Measurements from ENCODE around the gene MTF2. TPM values are rescaled to one million over a fixed set of nuclear protein-coding genes. Genes with fewer than 3 reads are reported as not detected.

MTF2 gene
- total RNA-seq, 4 donors from 2014 or later = 7.1 to 13.4 (median 9.9) TPM

DNA sequence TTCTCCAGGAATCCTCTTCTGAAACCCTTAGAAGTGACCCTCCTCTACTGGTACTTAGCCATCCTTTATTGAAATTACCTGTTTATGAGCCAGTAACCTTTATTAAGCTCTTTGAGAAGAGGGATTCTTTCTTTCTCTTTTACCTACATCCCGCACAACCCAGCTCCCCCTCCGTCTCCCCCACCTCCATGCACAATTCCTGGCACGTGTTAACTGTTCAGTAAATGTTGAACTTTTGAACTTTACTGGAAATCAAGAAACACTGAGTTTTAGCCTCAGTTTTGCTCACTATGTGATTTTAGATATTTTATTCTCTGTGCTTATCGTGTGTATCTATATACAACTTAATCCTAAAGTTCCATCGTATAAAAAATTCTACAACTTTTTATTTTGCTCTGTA, 99.3 kb downstream of the MTF2 start:
- Histone ChIP-seq H3K27me3 (no peaks in the 10 kb centered on the region), H3K4me1 (peaks cover 22 to 59% (median 47%) of the 10 kb centered on the region in 4 donors), H3K27ac (replicated peaks in 1 of 4) (peak overlapping the region in 3 of 4 donors; percentile 99 to 100 (median 100)), H3K9me3 (no peaks in the 10 kb centered on the region), H3K36me3 (peaks cover 0 to 9% (median 0%) of the 10 kb centered on the region in 4 donors), H3K4me3 (peak overlapping the region; percentile 72 to 93 (median 87))
- no peak for DNase-seq (ENCODE audit: extremely low spot score)
- intact Hi-C loops (cut with DNase I) = no loop called here
- WGBS = 32% methylated on average over 5 of the region's 5 CpGs
- TF ChIP-seq POLR2AphosphoS5 (IDR thresholded peaks at IDR 0.05) = no peak
- TF ChIP-seq, protein P1, sequence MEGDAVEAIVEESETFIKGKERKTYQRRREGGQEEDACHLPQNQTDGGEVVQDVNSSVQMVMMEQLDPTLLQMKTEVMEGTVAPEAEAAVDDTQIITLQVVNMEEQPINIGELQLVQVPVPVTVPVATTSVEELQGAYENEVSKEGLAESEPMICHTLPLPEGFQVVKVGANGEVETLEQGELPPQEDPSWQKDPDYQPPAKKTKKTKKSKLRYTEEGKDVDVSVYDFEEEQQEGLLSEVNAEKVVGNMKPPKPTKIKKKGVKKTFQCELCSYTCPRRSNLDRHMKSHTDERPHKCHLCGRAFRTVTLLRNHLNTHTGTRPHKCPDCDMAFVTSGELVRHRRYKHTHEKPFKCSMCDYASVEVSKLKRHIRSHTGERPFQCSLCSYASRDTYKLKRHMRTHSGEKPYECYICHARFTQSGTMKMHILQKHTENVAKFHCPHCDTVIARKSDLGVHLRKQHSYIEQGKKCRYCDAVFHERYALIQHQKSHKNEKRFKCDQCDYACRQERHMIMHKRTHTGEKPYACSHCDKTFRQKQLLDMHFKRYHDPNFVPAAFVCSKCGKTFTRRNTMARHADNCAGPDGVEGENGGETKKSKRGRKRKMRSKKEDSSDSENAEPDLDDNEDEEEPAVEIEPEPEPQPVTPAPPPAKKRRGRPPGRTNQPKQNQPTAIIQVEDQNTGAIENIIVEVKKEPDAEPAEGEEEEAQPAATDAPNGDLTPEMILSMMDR (IDR thresholded peaks at IDR 0.05) = no peak
- TF ChIP-seq EP300 (IDR thresholded peaks at IDR 0.05) = no peak
- no peak for TF ChIP-seq POLR2A (IDR thresholded peaks at IDR 0.05; ENCODE audit: low read depth)

GRCh38 chr1:93179886-93180722, 101.0 kb downstream of the MTF2 start, which contains the start of gene TMED5:
Gene TMED5 (minus strand): TSS chr1:93180413. CDS start chr1:93180242, 171 bp downstream.
- DNase-seq (ENCODE audit: extremely low spot score) = peak; percentile 99
- peak; percentile 87 for TF ChIP-seq POLR2A (IDR thresholded peaks at IDR 0.05; ENCODE audit: low read depth)
- no peak for TF ChIP-seq EP300 (IDR thresholded peaks at IDR 0.05)
- TF ChIP-seq POLR2AphosphoS5 (IDR thresholded peaks at IDR 0.05) = peak; percentile 88 to 99
- TF ChIP-seq, protein P1 (IDR thresholded peaks at IDR 0.05) = peak in 2 of 3 experiments; percentile 37 to 38
- Histone ChIP-seq H3K4me3 (peak within 1 kb of the TSS; percentile 72 to 93 (median 87)), H3K27ac (replicated peaks in 1 of 4) (peak within 1 kb of the TSS; percentile 95 to 100 (median 100)), H3K4me1 (peaks cover 18 to 47% (median 41%) of the 10 kb centered on the region in 4 donors), H3K9me3 (no peaks in the 10 kb centered on the region), H3K27me3 (no peaks in the 10 kb centered on the region), H3K36me3 (peaks cover 0 to 4% (median 0%) of the 10 kb centered on the region in 4 donors)
- WGBS = under 1% methylated on average over 23 of the region's 78 CpGs
- intact Hi-C loops (cut with DNase I) = loop anchor here (5.0 to 10.0 kb wide), 2 partner anchors 98 to 165 kb away; partner anchors contain the start of gene DR1

GRCh38 chr1:93180723-93181613, 101.9 kb downstream of the MTF2 start, which contains the start of gene CCDC18:
Gene CCDC18 (plus strand): TSS chr1:93180724. CDS start chr1:93183362, 2,638 bp downstream.
- Histone ChIP-seq H3K36me3 (peaks cover 0 to under 1% (median 0%) of the 10 kb centered on the region in 4 donors), H3K9me3 (no peaks in the 10 kb centered on the region), H3K4me3 (peak within 1 kb of the TSS; percentile 72 to 93 (median 87)), H3K27ac (replicated peaks in 1 of 4) (peak within 1 kb of the TSS; percentile 95 to 100 (median 100)), H3K4me1 (peaks cover 18 to 40% (median 39%) of the 10 kb centered on the region in 4 donors), H3K27me3 (no peaks in the 10 kb centered on the region)
- DNase-seq (ENCODE audit: extremely low spot score) = no peak
- intact Hi-C loops (cut with DNase I) = loop anchor here (5.0 to 10.0 kb wide), 2 partner anchors 99 to 164 kb away; partner anchors contain the start of gene DR1
- TF ChIP-seq POLR2AphosphoS5 (IDR thresholded peaks at IDR 0.05) = no peak
- TF ChIP-seq, protein P1 (IDR thresholded peaks at IDR 0.05) = no peak
- TF ChIP-seq POLR2A (IDR thresholded peaks at IDR 0.05; ENCODE audit: low read depth) = no peak
- TF ChIP-seq EP300 (IDR thresholded peaks at IDR 0.05) = no peak
- WGBS = 3% methylated on average over 34 of the region's 43 CpGs

- 79% methylated on average over 1 of the region's 1 CpG for WGBS
- Histone ChIP-seq H3K4me1 (no peaks in the 10 kb centered on the region), H3K36me3 (no peaks in the 10 kb centered on the region), H3K9me3 (no peaks in the 10 kb centered on the region), H3K27me3 (no peaks in the 10 kb centered on the region), H3K4me3 (no peak overlapping the region), H3K27ac (replicated peaks in 1 of 4) (no peak overlapping the region)
- TF ChIP-seq, protein P1 (IDR thresholded peaks at IDR 0.05) = no peak
- TF ChIP-seq EP300 (IDR thresholded peaks at IDR 0.05) (no peak), POLR2AphosphoS5 (IDR thresholded peaks at IDR 0.05) (no peak), POLR2A (IDR thresholded peaks at IDR 0.05; ENCODE audit: low read depth) (no peak)
- intact Hi-C loops (cut with DNase I) = loop anchor here (10.0 kb wide), 1 partner anchor 158 kb away; the partner anchor contains the start of gene DR1
- no peak for DNase-seq (ENCODE audit: extremely low spot score)
Observed at GRCh38 chr1:93186667-93187066, 107.6 kb downstream of the MTF2 start.
